ENCODE data around the gene SH3GLB1.

SH3GLB1 gene

DNA sequence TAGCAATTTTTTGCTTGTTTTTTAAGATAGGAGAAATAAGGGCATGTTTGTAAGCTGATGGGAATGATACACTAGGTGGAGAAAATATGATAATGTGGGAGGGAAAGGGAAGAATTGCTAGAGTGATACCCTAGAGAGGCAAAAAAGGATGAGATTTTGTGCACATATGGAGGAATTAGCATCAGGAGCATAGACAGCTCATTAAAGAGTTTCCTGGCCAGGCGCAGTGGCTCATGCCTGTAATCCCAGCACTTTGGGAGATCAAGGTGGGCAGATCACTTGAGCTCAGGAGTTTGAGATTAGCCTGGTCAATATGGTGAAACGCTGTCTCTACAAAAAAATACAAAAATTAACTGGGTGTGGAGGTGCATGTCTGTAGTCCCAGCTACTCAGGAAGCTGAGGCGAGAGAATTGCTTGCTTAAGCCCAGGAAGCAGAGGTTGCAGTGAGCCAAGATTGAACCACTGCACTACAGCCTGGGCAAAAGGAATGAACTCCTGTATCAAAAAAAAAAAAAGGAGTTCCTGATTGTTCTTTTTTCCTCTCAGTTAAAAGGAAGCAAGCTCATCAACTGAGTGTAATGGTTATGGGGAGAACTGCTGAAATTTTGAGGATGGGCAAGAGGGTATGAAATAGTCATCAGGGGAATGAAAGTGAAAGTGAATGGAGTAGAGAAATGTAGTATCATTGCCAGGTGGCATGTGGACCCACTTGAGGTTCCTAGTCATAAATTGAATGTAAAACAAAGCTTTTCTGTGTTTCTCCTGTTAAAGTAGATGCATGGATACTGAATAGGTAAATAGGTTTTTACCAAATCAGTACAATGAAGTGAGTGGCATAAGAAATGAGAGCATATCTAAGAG is 35.5 kb downstream of the SH3GLB1 start:
- ATAC-seq: peak; percentile 64 to 87

DNA sequence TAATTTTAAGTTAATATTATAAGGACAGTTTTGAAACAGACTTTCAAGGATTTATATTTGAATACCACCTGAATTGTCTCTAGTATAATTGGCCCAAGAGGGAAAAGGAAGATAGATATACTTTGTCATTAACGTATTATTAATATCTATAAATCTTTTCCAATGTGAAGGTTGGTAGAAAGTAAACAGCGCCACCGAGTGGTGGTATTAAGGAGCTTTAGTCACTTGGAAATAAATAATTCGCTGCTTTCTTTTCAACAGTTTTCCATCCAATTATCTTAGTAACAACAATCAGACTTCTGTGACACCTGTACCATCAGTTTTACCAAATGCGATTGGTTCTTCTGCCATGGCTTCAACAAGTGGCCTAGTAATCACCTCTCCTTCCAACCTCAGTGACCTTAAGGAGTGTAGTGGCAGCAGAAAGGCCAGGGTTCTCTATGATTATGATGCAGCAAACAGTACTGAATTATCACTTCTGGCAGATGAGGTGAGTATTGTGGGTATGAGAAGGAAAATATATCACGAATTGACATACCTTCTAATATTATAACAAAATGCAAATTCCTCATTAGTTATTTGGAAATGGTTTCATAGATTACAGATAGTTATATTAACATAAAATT is 37.7 kb downstream of the SH3GLB1 start:
- no peak for ATAC-seq

DNA sequence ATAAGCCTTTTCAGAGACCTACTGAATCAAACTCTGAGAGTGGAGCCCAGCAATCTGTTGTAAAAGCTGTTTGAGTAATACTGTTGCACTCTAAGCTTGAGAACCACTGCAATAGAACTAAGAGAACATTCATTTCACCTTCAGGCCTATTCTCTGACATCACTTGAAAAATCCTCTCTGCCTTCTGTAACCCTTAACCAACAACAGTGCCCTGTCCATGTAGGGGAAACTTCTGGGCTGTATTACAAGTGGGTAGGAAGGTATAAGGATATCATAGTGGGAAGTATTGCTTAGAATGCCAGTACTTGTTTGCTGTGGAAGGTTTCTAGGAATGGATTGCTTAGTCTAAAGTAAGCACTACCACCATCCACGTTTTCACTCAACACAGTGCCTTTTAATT is 42.9 kb downstream of the SH3GLB1 start:
- no peak for ATAC-seq

DNA sequence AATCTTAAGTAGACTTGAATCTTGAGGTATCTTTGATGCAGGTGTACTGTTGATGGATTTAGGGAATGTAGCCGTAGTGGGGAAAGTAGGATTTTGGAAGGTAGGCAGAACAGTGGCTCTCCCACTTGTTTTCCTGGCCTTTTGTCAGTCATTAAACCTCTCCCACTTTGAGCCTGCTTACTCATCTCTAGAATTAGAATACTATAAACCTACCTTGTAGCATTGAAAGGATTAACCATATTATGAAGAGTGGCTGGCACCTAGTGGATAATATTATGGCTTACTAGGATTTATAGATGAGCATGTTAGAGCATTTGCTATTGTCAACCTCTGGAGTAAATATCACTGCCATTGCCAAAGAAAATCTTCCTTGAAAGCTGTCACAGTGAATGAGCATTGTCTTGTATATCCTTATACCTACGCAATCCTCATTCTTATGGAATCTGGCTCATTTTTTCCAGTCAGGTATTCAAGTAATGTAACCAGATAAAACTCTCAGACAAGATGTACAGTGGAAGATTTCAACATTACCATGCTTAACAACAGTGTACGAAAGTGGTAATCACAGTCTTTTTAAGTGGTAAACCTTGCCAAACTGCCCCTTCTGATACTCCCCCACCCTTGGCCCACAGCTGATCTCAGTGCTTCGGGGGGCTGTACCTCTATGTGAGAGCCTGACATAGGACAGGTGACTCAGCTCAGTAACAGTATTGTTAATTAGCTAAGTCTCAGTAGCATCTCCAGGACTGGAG is 44.4 kb downstream of the SH3GLB1 start:
- ATAC-seq: no peak

DNA sequence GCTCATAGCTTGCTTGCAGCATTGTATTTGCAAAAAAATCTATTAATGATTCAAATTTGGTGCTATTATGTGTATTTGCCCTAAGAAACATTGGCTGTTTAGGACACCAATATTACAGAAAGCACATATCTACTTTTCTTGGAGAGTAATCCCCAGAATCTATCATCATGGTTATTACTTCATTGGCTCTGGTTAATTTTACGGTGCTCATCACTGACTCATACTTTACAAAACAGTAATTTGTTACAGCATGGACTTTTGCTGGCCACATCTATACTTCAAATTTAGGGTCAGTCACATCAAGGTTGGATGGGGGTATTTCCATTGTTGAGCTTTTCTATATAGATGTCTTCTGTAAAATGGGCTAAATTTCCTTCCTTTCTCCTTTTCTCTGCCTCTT is 45.7 kb downstream of the SH3GLB1 start:
- no peak for ATAC-seq

DNA sequence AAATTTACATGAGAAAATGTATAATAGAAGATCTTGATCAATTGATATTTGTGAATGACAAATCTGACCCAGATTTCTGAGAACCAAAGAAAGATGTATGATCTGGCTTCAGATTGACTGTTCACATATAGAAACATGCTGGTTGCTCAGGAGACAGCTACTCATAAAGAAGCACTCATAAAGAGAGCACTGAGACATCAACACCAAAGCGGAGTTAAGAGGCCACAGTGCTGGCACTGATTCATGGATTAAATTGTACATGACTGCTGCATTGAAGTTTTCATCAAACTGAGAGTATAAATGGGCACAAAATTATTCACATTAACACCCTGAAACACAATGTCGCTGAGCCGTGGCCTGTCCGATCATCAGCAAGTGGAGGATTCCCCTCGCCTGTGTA is 46.2 kb downstream of the SH3GLB1 start:
- ATAC-seq: peak; percentile 64 to 80

DNA sequence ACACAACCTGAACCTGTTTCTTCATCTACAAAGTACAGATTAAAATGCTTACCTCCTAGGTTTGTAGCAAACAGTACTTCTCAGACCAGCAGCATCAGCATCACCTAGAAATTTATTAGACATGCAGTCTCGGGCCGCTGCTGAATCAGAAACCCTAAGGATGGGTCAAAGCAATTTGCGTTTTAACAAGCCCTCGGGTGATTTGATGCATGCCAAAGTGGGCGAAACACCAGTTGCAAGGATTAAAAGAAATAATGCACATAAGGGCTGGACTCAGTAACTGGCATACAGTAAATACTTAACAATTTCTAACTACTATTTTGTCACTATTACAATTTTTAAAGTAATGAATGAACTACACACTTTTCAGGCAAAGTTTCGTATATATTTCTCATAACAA is 47.5 kb downstream of the SH3GLB1 start:
- ATAC-seq: no peak

DNA sequence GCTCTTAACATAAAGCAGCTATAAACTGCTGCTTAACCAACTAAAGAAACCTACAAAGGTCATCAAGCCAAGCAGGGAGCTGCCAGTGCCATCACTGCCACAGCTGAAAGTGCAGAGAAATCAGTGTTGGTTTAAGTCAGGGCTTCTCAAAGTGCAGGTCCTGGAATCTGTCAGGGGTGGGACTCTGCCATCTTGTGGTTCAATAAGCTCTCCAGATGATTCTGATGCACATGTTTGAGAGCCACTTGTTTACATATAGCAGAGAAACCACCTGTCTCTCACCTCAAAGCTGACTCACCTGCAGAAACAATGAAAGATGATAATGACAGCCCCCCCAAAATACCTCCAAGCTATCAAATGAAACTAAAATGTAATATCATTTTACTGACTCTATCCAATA is 49.3 kb downstream of the SH3GLB1 start:
- peak; percentile 50 to 56 for ATAC-seq

DNA sequence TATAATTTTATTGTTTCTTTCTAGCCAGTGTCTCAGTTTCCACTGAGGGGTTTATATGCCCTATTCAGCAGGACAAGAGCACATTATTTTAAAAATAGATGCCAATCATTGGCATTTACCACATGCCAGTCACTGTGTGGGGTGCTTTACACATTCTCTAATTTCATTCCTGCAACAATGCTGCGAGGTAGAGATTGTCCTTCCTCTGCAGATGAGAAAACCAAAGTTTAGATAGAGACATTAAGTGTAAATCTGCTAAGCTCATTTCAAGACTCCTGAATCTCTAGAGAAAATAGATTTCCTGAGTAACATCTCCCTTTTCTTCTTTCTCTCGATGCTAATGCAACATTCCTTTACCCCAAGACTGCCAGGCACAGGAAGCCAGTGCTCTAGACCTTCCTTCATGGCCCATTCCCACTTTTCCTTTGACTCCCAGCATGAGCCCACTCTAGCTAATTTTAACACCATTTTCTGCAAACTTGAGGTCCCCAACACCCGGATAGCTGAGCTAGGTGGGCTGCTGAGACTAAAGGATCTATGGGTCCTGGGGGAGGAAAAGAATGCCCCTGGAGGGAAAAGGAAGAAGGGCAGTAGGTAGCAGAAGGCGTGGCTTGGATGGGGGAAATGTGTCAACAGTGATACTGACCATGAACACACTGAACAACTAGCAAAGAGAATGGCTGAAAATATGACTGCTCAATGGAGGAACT is 50.0 kb downstream of the SH3GLB1 start:
- ATAC-seq: no peak

DNA sequence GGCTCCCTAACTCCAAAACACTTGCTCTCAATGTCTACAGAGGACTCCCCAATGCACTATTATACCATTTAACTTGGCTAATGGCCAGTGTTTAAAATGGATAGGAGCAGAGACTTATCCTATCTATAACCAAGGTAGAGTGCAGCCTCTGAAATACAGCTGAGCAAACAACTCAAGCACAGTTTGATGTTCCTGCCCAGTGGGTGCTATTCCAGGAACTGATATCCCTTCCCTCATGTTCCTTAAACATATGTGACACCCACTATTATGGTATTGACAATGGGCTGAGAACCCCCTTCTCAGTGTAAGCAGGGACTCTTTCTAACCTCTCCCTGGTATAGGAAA is 51.7 kb downstream of the SH3GLB1 start:
- ATAC-seq: no peak

DNA sequence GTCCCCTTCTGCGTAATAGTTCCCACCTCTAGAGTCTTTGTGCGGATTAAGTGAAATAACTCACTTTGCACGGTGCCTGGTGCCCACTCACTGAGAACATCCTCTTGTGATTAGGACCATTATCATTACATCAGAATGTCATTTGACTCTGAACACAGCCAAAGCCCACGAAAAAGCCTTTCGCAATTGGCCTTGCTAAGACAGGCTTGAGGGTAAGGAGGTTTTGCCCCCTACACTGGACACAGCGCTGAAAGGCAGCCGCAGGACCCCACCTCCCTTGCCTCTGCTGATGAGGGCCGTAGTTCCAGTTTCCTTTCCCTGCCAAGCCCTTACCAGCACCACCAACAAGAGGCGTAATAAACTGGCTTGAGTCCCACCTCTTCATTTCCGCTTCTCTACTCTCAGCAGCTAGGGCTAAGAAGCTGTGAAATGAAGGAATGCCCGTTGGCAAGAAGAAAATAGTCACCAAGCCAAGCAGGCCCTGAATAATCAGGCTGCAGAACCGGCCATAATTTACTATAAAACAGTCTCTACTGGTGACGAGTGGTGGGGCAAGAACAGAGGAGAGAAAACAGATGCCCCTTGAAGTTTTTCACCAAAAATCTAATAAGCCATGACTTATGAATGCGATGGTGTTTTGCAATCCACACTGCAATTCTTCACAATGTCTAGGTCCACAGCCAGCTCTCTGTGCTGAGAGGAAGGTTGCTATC is 53.1 kb downstream of the SH3GLB1 start:
- ATAC-seq: no peak

DNA sequence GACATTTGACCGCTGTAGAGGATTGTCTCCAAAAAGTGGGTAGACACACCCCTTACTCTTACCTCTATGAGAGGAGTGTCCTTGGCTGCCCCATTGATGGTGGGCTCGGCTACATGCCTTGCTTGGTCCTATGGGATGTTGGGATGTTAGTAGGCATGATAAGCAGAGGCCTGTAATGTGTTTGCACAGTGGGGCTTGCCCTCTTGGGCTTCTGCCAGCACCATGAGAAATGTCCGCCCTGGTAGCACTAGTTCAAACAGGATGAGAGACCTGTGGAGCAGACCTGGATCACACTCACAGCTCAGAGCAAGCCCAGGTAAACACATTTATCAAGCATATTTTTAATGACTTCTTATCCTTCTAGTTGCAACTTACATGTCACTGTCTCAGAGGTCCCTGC is 54.2 kb downstream of the SH3GLB1 start:
- no peak for ATAC-seq

DNA sequence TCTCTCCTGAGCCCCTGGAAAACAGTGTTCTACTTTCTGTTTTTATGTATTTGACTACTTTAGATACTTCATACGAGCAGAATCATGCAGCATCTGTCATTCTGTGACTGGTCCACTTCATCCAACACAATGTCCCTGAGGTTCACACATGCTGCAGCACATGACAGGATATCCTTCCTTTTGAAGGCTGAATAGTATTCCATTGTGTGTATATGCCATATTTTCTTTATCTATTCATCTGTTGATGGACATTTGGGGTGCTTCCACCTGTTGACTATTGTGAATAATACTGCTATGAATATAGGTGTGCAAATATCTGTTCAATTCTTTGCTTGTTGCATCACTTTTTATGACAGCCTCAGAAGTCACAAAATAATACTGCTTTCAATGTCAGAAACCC is 55.8 kb downstream of the SH3GLB1 start:
- no peak for ATAC-seq

DNA sequence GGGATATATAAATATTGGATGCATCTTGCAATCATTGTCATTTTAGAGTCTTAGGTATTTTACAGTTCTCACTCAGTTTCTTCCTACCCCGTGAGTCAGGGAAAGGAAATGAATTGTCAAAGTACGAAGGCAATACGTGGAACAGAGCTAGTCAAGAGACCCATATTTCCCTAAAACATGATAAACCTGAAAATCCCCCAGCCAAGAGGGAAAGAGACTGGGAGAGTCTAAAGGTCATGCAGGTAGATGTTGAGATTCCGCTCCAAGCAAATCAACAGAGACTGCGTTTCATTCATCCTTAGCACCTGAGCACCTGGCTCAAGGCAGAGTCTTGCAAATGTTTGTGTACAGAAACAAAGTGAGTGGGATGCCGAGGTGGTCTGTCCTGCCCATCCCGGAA is 58.0 kb downstream of the SH3GLB1 start:
- no peak for ATAC-seq

DNA sequence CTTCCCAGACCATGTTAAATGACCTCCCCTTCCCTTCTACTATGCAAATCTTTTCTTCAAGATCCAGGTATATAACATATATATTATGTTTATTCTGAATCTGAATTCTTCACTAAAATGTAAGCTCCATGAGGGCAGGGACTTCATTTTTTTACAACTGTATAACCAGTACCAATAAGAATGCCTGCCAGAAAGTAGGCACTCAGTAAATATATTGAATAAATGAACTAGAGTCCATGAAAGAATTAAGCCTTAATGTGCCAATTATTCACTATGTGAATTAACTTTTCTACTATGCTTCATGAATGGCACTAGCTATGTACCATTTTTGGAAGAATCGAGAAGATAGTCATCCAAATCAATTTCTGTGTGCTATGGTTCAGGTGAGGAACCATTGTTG is 60.1 kb downstream of the SH3GLB1 start:
- ATAC-seq: no peak

DNA sequence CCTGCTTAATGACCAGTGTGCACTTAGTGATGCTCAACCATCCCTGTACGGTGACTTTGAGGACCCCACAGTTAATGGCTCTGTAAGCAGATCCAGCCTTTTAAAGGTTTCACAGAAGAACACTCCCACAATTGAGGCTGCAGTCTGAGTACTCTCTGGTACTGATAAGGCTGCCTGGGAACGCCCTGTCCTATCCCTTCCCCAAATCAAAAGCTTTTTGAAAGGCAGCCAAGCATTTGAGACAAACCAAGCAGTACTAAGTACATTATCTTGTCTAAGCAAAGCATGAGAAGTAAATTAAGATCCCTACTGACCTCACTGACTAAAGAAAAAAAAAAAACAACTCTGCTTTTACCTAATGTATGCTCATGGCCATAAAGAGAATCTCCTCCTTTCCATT is 60.7 kb downstream of the SH3GLB1 start:
- ATAC-seq: no peak

DNA sequence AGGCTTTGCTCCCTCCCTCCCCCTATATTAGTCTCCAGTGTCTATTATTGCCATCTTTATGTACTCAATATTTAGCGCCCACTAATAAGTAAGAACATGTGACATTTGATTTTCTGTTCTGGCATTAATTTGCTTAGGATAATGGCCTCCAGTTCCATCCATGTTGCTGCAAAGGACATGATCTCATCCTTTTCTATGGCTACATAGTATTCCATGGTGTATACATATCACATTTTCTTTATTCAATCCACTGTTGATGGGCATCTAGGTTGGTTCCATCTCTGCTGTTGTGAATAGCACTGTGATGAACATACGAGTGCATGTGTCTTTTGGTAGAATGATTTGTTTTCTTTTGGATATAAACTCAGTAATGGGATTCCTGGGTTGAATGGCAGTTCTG is 61.3 kb downstream of the SH3GLB1 start:
- ATAC-seq: no peak

DNA sequence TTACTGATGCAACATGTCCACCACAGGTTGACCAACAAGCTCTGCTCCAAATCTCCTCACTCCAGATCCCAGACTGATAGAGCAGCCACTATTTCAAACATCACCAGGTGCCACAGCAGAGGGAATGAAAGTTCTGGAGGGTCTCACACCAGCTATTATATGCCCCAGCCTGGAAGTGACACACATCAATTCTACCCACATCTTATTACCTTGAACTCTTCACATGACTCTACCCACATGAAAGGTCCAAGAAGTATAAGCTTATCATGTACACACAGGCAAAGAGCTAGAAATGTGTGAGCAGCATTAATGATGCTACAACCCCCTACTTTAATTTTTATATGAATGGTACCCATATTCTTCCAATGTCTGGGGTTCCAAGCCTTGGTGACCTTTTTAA is 64.2 kb downstream of the SH3GLB1 start:
- no peak for ATAC-seq

DNA sequence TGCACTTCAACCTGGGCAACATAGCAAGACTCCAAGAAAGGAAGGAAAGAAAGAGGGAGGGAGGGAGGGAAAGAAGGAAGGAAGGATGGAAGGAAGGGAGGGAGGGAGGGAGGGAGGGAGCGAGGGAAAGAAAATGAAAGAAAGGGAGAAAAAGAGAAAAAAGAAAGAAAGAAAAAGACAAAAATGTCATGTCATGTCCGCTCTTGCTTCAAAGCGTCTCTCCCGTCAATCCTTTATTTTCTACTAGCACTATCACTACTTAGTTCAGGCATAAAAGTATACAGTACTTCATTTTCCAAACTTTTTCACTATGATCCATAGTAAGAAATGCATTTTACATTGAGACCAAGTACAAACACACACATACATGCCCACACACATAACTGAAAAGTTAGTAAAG is 64.7 kb downstream of the SH3GLB1 start:
- no peak for ATAC-seq

DNA sequence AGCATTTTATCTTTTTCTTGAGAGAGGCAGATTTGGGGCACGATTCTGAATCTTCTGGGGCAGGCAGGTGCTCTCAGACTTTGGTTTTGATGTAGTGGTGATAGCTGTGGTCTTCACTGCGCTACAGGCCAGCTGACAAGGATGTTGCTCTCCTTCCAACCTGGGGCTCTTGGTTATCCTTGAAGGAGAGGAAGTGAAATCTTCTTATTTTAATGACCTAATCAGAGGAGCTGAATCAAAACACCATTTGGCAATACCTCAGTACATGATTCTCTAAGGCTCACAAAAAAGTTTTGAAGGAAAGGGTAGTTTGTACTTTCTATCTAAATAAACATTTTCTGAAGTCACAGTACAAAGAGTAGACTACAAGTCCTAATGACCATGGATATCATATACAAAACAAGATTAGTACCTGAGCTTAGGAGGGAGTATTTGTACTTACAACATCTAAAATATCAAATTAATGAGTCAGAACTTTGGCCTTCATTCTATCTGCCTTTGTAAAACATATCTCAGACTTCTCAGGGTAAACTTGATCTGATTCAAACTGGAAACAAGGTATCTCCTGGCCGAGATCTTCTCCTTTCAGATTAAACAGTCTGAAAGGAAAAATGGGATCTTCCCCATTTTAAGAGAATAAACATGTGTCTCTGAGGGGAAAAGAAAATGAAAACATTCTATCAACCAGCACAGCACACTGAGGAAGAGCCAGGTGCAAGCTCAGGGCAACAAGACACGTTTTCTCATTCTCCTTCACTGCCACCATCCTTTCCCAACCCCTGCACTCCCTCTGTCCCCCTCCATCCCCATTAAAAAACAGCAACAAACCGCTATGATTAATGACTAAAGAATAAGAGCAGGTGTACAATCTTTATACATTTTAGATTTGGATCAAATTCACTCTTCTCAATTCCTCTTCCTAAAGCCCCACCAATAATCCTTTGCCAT is 69.2 kb downstream of the SH3GLB1 start:
- ATAC-seq: no peak
